Prostate gland (tissue), 2 donors: ENCODE data around the gene ARMH1.

Source experiments
- POLR2A ChIP-seq: fragments of 450-650 bp; IDR thresholded peaks from one replicate; pipeline ENCODE4 v1.6.1; 2016; ENCODE audit warnings: antibody characterized with exemption, mild to moderate bottlenecking
- POLR2AphosphoS5 ChIP-seq: sonication (generic); formaldehyde crosslinking; IDR thresholded peaks from one replicate; pipeline ENCODE4 v1.6.1; 2017; ENCODE audit warnings: antibody characterized with exemption
- TF ChIP-seq, protein P1 (sequence below), 4 experiments: fragments of 200-600 bp in 2 of 4; fragments of 450-650 bp in 2 of 4; sonication (generic) in 2 of 4; IDR thresholded peaks; 1 replicate in 3 of 4; 2 replicates in 1 of 4; pipeline ENCODE4 v1.5.1; 2016 to 2019; ENCODE audit warnings: antibody characterized with exemption in 4 of 4, mild to moderate bottlenecking in 2 of 4, moderate library complexity in 2 of 4

DNA sequence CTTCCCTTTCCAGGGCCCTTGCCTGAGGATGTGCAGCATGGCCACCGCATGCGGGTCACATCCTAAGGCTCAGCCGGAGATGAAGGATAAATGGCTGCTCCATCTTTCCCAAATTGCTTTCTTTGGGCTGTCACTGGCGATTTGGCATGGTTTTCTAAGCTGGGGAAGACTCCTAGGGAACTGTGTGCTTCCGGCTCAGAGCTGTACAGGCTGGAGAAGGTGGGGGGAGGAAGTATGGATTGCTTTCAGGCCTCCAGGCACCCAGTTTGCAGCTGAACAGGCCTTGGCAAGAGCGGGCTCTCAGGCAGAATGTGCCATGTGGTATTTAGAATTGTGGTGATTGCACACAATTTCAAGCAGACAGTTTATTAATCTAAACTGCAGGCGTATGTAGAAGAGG is 49.2 kb upstream of the ARMH1 start:
- TF ChIP-seq, protein P1, sequence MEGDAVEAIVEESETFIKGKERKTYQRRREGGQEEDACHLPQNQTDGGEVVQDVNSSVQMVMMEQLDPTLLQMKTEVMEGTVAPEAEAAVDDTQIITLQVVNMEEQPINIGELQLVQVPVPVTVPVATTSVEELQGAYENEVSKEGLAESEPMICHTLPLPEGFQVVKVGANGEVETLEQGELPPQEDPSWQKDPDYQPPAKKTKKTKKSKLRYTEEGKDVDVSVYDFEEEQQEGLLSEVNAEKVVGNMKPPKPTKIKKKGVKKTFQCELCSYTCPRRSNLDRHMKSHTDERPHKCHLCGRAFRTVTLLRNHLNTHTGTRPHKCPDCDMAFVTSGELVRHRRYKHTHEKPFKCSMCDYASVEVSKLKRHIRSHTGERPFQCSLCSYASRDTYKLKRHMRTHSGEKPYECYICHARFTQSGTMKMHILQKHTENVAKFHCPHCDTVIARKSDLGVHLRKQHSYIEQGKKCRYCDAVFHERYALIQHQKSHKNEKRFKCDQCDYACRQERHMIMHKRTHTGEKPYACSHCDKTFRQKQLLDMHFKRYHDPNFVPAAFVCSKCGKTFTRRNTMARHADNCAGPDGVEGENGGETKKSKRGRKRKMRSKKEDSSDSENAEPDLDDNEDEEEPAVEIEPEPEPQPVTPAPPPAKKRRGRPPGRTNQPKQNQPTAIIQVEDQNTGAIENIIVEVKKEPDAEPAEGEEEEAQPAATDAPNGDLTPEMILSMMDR (IDR thresholded peaks at IDR 0.05), result no peak
- TF ChIP-seq POLR2AphosphoS5 (no peak), POLR2A (no peak)
